Osteoblast (primary cell): Measurements from ENCODE around the gene MUC5B. TPM values are rescaled to one million over a fixed set of nuclear protein-coding genes. Genes with fewer than 3 reads are reported as not detected.
"Not testable (repeated sequence)": the region's sequence is repeated elsewhere in the genome, so short reads cannot be mapped to it uniquely, and the experiment has no call there.

Source experiments
- DNase-seq: peaks from one replicate; pipeline ENCODE4 v3.0.0; 2011; ENCODE audit warnings: low spot score, mixed read lengths; ENCODE audit not compliant: insufficient read length; ENCODE audit errors: missing footprints
- H2AFZ ChIP-seq: 2 replicates; pipeline ENCODE4 v1.6.0; 2011; ENCODE audit warnings: mild to moderate bottlenecking, low read length
- H3K27ac ChIP-seq: 2 replicates; pipeline ENCODE4 v1.5.1; 2011; ENCODE audit warnings: mild to moderate bottlenecking, low read depth, low read length, moderate library complexity
- H3K27me3 ChIP-seq: 2 replicates; pipeline ENCODE4 v1.6.0; 2012; ENCODE audit warnings: mild to moderate bottlenecking, control low read depth, inconsistent platforms, low read length, moderate library complexity; ENCODE audit not compliant: insufficient read depth
- H3K36me3 ChIP-seq: 2 replicates; pipeline ENCODE4 v1.5.1; 2011; ENCODE audit warnings: mild to moderate bottlenecking, low read length, control low read depth, moderate library complexity; ENCODE audit not compliant: insufficient read depth
- H3K4me1 ChIP-seq: 2 replicates; pipeline ENCODE4 v1.5.1; 2011; ENCODE audit warnings: mild to moderate bottlenecking, low read length, control low read depth, moderate library complexity; ENCODE audit not compliant: insufficient read depth
- H3K4me2 ChIP-seq: 2 replicates; pipeline ENCODE4 v1.6.0; 2011; ENCODE audit warnings: mild to moderate bottlenecking, low read length; ENCODE audit not compliant: insufficient read depth
- H3K4me3 ChIP-seq: fragments of 200-600 bp; sonication (generic); 3 replicates; pipeline ENCODE4 v1.5.1; 2012; ENCODE audit warnings: mild to moderate bottlenecking, low read length, inconsistent platforms; ENCODE audit not compliant: insufficient read depth
- H3K79me2 ChIP-seq: 2 replicates; pipeline ENCODE4 v1.6.0; 2012; ENCODE audit warnings: mild to moderate bottlenecking, low read length, control low read depth, inconsistent platforms; ENCODE audit not compliant: insufficient read depth
- H3K9me3 ChIP-seq: 2 replicates; pipeline ENCODE4 v1.5.1; 2011; ENCODE audit warnings: low read depth, low read length, control low read depth
- H4K20me1 ChIP-seq: 2 replicates; pipeline ENCODE4 v1.6.0; 2012; ENCODE audit warnings: mild to moderate bottlenecking, low read length, control low read depth; ENCODE audit not compliant: insufficient read depth
- CTCF ChIP-seq: IDR thresholded peaks from 2 replicates; pipeline ENCODE4 v1.5.1; 2011; ENCODE audit warnings: mild to moderate bottlenecking, low read depth, low read length, moderate library complexity; ENCODE audit errors: extremely low read depth
- total RNA-seq: library from RNA; depleted of rRNA; stranded (reverse); fragments of >200 nt; gene quantifications from 2 replicates; pipeline ENCODE4 v1.2.3, GENCODE V29; 2012

The MUC5B gene
- total RNA-seq, 1 donor = not detected

GRCh38 chr11:1244557-1244956, 21.7 kb downstream of the MUC5B start:
- not testable (repeated sequence) for H4K20me1 ChIP-seq

GRCh38 chr11:1245717-1246116, 22.9 kb downstream of the MUC5B start:
- not testable (repeated sequence) for H3K79me2 ChIP-seq, H3K27ac ChIP-seq, H3K27me3 ChIP-seq, H3K4me1 ChIP-seq, H3K9me3 ChIP-seq, H3K4me2 ChIP-seq, H4K20me1 ChIP-seq, H3K36me3 ChIP-seq, H3K4me3 ChIP-seq, H2AFZ ChIP-seq, DNase-seq

More at GRCh38 chr11:1244557-1244956, 21.7 kb downstream of the MUC5B start:
- not testable (repeated sequence) for H3K27me3 ChIP-seq, H3K36me3 ChIP-seq, H3K4me3 ChIP-seq, H3K79me2 ChIP-seq, H3K27ac ChIP-seq, H2AFZ ChIP-seq, H3K4me1 ChIP-seq, DNase-seq, H3K9me3 ChIP-seq, H3K4me2 ChIP-seq

- H3K4me1 ChIP-seq, H4K20me1 ChIP-seq, DNase-seq, H3K4me2 ChIP-seq, H2AFZ ChIP-seq, H3K36me3 ChIP-seq, H3K9me3 ChIP-seq, H3K79me2 ChIP-seq, H3K27ac ChIP-seq, H3K4me3 ChIP-seq, H3K27me3 ChIP-seq: not testable (repeated sequence)
Measured at GRCh38 chr11:1246301-1246700, 23.4 kb downstream of the MUC5B start.

GRCh38 chr11:1247026-1247425, 24.2 kb downstream of the MUC5B start:
- not testable (repeated sequence) for H2AFZ ChIP-seq, H3K27me3 ChIP-seq, H3K36me3 ChIP-seq, H3K4me1 ChIP-seq, DNase-seq, H3K4me3 ChIP-seq, H3K79me2 ChIP-seq, H3K4me2 ChIP-seq, H3K9me3 ChIP-seq, H4K20me1 ChIP-seq, H3K27ac ChIP-seq

- H2AFZ ChIP-seq, H3K79me2 ChIP-seq, H3K27me3 ChIP-seq, H4K20me1 ChIP-seq, H3K4me1 ChIP-seq, DNase-seq, H3K4me2 ChIP-seq, H3K4me3 ChIP-seq, H3K36me3 ChIP-seq, H3K27ac ChIP-seq, H3K9me3 ChIP-seq: not testable (repeated sequence)
Measured at GRCh38 chr11:1248951-1249350, 26.1 kb downstream of the MUC5B start.

- not testable (repeated sequence) for H3K4me3 ChIP-seq, H3K36me3 ChIP-seq, H3K79me2 ChIP-seq, DNase-seq, H3K4me1 ChIP-seq, H3K27me3 ChIP-seq, H2AFZ ChIP-seq, H4K20me1 ChIP-seq, H3K9me3 ChIP-seq, H3K27ac ChIP-seq, H3K4me2 ChIP-seq
Measured at GRCh38 chr11:1250411-1250810, 27.5 kb downstream of the MUC5B start.

- no peak for DNase-seq
- Histone ChIP-seq H3K4me1 (no peaks in the 10 kb centered on the region), H3K9me3 (no peaks in the 10 kb centered on the region), H3K4me3 (no peak overlapping the region), H3K36me3 (no peaks in the 10 kb centered on the region), H3K27me3 (no peaks in the 10 kb centered on the region), H2AFZ (no peak overlapping the region), H4K20me1 (no peaks in the 10 kb centered on the region), H3K79me2 (no peaks in the 10 kb centered on the region), H3K27ac (no peak overlapping the region), H3K4me2 (no peak overlapping the region)
- no peak for TF ChIP-seq CTCF
Measured at GRCh38 chr11:1251236-1251770, 28.4 kb downstream of the MUC5B start.
